Measurements from ENCODE around the gene TUBGCP2. TPM values are rescaled to one million over a fixed set of nuclear protein-coding genes. Genes with fewer than 3 reads are reported as not detected.

Gene TUBGCP2
- total and polyA plus RNA-seq, 9 of the 15 experiments (the other 6 are each of a cell fraction or from before 2014, with no cell fraction given) = 4.3 to 56.6 (median 28.4) TPM

DNA sequence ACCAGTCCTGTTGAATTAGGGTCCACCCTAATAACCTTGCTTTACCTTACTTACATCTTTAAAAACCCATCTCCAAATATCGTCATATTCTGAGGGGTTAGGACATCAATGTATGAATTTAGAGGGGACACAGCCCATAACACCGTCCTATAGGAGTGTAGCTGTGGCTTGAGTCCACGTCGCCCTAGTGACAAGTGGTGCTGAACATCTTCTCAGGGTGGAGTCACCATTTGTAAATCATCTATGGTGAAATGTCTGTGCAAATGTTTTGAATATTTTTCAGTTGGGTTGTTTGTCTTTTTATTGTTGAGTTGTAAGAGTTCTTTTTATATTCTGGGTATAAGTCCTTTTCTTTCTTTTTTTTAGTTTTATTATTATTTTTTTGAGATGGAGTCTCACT is 33.3 kb upstream of the TUBGCP2 start (continued):
- TF ChIP-seq ZNF407 (IDR thresholded peaks at IDR 0.05; ENCODE audit: low read depth) = no peak
- TF ChIP-seq ZNF175 (CRISPR knock-in tag; IDR thresholded peaks at IDR 0.05; ENCODE audit: low read depth) = no peak
- TF ChIP-seq TCFL5 (CRISPR knock-in tag; conservative IDR thresholded peaks at IDR 0.05) = no peak
- TF ChIP-seq KLF1 (tag; IDR thresholded peaks at IDR 0.05) = no peak
- TF ChIP-seq, protein P1, sequence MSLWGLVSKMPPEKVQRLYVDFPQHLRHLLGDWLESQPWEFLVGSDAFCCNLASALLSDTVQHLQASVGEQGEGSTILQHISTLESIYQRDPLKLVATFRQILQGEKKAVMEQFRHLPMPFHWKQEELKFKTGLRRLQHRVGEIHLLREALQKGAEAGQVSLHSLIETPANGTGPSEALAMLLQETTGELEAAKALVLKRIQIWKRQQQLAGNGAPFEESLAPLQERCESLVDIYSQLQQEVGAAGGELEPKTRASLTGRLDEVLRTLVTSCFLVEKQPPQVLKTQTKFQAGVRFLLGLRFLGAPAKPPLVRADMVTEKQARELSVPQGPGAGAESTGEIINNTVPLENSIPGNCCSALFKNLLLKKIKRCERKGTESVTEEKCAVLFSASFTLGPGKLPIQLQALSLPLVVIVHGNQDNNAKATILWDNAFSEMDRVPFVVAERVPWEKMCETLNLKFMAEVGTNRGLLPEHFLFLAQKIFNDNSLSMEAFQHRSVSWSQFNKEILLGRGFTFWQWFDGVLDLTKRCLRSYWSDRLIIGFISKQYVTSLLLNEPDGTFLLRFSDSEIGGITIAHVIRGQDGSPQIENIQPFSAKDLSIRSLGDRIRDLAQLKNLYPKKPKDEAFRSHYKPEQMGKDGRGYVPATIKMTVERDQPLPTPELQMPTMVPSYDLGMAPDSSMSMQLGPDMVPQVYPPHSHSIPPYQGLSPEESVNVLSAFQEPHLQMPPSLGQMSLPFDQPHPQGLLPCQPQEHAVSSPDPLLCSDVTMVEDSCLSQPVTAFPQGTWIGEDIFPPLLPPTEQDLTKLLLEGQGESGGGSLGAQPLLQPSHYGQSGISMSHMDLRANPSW (CRISPR knock-in tag; IDR thresholded peaks at IDR 0.05) = no peak
- TF ChIP-seq CBX5 (IDR thresholded peaks at IDR 0.05; ENCODE audit: borderline replicate concordance, low read depth) = no peak
